Activated CD4-positive, alpha-beta T cell treated with anti-CD3 and anti-CD28 coated beads, Interleukin-2, amount 50 U/mL, for 1 hour (primary cell): Measurements from ENCODE around the gene HDHD3.
"Not testable (repeated sequence)": the region's sequence is repeated elsewhere in the genome, so short reads cannot be mapped to it uniquely, and the experiment has no call there.

ENCODE experiments used
- DNase-seq: peaks from one replicate; pipeline ENCODE4 v3.0.0-alpha.2; 2020

HDHD3 gene

GRCh38 chr9:113388833-113389232 is 12.0 kb upstream of the HDHD3 start:
- DNase-seq, result no peak

DNA sequence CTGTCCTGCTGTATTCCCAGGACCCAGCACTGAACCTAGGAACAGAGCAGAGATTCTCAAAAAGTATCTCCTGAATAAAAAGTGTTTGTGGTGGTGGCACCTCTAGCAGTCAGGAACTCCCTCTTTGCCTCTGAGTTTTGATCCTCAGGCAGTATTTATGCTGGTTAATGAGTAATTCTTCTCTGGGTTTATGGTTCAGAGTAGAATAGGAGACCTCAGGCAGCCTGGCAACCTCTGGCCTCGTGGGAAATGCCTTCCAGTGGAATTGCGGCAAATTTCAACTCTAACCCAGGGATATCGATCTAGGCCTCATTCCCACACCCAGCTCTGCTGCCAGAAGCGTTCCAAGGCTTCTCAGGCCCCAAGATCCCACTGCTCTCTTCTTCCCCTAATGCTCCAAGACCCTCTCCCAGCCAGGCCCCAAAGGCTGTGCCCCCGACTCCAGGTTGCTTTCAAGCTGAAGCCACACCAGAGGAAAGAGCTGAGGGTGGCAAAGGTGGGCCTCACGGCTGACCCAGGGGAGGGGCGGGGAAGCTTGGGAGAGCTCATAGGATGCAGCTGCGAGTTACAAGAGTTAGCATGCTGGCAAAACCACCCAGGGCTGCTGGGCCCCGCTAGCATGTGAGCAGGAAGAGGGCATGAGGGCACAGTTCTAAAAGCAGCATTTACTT is 10.9 kb upstream of the HDHD3 start:
- no peak for DNase-seq

DNA sequence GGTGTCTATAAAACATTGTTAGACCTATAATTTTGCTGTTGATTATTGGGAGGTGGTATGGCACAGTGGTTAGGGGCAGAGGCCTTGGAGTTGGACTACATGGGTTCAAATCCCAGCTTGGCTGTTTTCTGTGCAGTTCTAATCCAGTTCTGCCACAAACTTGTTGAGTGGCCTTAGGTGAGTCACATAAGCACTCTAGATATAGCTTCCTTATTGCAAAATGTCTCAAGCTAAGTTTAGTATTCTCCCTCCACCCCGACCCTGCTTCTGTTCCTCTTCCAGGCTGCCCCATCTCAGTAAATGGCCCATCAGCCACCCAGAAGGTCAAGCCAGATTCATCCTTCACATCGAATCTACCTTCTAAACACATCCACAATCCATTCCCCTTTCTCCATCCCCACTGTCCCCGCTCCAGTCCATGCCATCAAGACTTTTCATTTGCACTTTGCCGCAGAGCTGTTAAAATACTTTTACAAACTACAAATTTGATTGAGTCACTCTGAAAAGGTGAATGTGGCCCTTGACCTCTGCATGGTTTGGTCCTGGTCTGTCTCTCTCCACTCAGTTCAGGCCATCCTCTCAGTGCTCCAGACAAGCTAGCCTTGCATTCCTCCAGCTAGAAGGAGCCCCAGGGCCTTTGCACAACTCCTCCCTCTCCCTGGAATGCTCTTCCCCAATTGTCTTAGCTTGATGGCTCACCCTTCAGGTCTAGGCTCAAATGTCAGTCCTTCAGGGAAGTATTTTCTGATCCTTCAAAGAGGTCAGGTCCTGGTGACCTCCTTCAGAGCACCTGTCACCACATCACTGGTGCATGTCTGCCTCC is 10.0 kb upstream of the HDHD3 start:
- no peak for DNase-seq

GRCh38 chr9:113381909-113382411 is 5.2 kb upstream of the HDHD3 start:
- DNase-seq, result no peak

GRCh38 chr9:113381441-113381840 is 4.7 kb upstream of the HDHD3 start:
- DNase-seq, result not testable (repeated sequence)

- DNase-seq, result no peak
Observed at GRCh38 chr9:113380869-113381378, 4.1 kb upstream of the HDHD3 start.

GRCh38 chr9:113379829-113380210 is 3.0 kb upstream of the HDHD3 start:
- not testable (repeated sequence) for DNase-seq

DNA sequence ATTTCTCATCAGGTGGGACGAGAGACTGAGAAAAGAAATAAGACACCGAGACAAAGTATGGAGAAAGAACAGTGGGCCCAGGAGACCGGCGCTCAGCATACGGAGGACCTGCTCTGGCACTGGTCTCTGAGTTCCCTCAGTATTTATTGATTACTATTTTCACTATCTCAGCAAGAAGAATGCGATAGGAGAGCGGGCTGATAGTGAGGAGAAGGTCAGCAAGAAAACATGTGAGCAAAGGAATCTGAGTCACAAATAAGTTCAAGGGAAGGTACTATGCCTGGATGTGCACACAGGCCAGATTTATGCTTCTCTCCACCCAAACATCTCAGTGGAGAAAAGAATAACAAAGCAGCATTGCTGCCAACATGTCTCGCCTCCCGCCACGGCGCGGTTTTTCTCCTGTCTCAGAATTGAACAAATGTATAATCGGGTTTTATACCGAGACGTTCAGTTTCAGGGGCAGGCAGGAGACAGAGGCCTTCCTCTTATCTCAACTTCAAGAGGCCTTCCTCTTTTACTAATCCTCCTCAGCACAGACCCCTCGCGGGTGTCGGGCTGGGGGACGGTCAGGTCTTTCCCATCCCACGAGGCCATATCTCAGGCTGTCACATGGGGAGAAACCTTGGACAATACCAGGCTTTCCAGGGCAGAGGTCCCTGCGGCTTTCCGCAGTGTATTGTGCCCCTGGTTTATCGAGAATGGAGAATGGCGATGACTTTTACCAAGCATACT is 2.5 kb upstream of the HDHD3 start:
- DNase-seq, result not testable (repeated sequence)

- DNase-seq, result no peak
Observed at GRCh38 chr9:113375057-113376023, 1.4 kb downstream of the HDHD3 start.

- no peak for DNase-seq
Observed at GRCh38 chr9:113373676-113374392, 3.0 kb downstream of the HDHD3 start.

DNA sequence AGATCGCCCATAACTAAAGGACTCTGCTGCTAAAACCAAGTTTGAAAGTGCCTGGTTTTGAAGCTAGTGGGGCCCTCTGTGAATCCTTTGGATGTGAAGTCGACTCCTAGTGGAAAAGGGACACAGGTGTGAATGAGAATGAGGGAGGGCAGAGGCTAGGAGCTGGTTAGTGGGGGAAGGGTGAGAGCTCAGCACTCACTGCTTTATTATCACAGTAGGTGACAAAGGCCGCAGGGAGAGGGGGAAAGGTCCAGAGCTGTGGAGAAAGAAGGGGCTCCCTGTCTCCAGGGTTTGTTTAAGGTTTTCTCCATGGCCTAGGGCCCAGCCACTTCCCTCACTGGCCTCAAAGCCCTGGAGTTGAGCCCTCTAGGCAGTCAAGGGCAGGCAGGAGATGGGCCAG is 3.5 kb downstream of the HDHD3 start:
- no peak for DNase-seq

GRCh38 chr9:113372059-113372458 is 4.7 kb downstream of the HDHD3 start:
- DNase-seq, result no peak

DNA sequence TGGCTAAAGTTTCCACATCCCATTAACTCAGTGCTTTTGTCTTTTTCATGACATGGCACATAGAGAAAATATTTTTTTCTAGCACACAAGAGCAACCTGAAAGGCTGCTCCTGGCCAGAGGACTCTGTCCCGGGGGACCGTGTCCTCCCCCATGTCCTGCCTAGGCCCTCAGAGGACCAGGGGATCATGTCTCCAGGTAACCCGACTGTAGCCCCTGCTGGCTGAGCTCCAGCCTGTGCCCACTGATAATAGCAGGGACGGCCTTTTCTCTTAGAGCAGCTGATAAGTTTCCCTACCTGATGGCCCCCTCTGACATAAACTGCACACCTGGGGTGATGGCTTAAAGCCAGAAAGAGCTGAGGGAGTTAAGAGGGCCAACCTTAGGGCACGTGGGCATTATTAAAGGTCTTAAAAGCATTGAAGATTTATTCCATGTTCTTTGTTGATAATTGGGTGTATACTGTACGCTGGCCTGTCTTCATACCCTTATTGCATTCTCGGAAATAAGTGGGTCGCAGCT is 5.9 kb downstream of the HDHD3 start:
- DNase-seq, result no peak

DNA sequence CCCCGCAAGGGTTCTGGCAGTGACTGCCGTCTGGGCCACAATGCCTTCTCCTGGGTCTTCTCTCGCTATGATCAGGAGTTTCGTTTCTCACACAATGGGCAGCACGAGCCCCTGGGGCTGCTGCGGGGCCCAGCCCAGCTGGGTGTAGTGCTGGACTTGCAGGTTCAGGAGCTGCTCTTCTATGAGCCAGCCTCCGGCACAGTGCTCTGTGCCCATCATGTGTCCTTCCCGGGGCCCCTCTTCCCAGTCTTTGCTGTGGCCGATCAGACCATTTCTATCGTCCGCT is 7.0 kb downstream of the HDHD3 start:
- DNase-seq, result no peak

DNA sequence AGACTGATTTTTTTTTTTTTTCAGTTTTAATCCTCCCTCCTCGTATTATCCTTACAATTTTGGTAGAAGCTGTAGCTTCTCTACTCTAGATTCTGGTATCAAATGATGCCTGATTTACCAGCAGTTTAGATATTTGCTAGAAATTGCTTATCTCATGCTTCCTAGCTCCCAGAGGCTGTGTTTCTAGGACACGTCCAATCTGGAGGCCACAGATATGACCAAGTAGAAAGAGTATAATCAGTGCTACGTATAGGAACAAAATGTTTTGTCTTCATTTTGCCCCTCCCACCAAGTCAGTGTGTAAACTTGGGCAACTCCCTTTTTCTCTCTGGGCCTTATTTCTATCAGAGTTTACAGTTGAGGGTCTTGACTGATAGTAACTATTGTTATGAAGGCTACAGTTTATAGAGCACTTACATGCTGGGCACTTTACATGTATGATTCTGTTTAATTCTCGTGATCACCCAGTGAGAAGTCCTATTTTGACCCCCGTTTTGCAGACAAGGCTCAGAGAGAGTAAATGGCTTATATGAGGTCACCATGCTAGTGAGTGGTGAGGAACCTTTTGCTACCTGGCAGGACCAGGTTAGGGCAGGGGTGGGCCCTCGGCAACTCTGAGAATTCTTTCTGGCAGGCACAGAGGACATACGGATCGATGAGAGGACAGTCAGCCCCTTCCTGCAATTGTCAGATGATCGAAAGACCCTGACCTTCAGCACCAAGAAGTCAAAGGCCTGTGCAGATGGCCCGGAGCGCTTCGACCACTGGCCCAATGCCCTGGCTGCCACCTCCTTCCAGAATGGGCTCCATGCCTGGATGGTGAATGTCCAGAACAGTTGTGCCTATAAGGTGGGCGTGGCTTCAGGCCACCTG is 7.6 kb downstream of the HDHD3 start:
- no peak for DNase-seq

- no peak for DNase-seq
Observed at GRCh38 chr9:113368348-113368981, 8.3 kb downstream of the HDHD3 start.

GRCh38 chr9:113365652-113366051 is 11.1 kb downstream of the HDHD3 start:
- not testable (repeated sequence) for DNase-seq

DNA sequence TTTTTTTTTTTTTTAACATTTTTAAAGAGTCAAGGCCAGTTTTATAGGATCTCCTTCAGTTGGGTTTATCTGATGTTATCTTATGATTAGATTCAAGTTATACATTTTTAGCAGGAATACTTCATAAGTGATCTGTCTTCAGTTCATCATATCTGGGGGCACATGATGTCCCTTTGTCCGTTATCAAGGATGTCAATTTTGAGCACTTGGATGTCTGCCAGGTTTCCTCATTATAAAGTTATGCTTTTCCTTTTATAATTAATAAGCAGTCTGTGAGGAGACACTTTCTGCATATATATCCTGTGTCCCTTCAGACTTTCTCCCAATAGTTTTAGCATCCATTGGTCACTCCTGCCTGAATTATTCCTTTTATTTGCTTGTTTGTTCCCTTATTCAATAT is 11.8 kb downstream of the HDHD3 start:
- no peak for DNase-seq

GRCh38 chr9:113363336-113363735 is 13.4 kb downstream of the HDHD3 start:
- no peak for DNase-seq
